ENCODE results near the gene RRP8.

RRP8 gene

DNA sequence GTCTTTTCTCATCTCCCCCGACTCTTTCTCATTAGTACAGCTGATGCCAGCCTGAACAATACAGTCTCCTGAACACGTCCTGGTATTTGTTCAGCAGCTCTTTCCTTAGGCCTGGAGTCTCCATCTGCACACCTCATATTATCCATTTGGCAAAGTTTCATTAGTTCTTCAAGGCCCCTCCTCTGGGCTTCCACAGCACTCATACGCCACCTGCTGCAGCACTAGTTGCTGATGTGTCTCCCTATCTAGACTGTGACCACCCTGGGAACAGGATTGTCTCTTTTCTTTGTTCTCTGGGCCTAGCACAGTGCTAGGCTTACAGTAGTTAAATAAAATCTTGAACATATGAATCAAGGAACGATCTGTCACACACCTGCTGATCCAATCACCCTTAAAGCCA lies 35.0 kb upstream of the RRP8 start:
- H3F3A ChIP-seq (ENCODE audit: insufficient read depth, low read length) = no peaks in the 10 kb centered on the region
- no peaks in the 10 kb centered on the region for H3K9me3 ChIP-seq (replicated peaks; ENCODE audit: insufficient read depth, low read length)
- no peak overlapping the region for H2AFZ ChIP-seq (ENCODE audit: low read length)
- DNase-seq = no peak
- no peak overlapping the region for H3K4me2 ChIP-seq (ENCODE audit: low read depth, low read length)
- no peak overlapping the region for H3K4me3 ChIP-seq (ENCODE audit: low read length)
- no peaks in the 10 kb centered on the region for H3K27me3 ChIP-seq (replicated peaks; ENCODE audit: insufficient read depth, low read length)
- H3K36me3 ChIP-seq (replicated peaks; ENCODE audit: insufficient read depth, low read length) = no peaks in the 10 kb centered on the region
- no peak overlapping the region for H3K27ac ChIP-seq (ENCODE audit: low read length)
- H3K9me2 ChIP-seq (replicated peaks; ENCODE audit: insufficient read depth, low read length) = no peaks in the 10 kb centered on the region
- H3K9ac ChIP-seq (ENCODE audit: low read length) = no peak overlapping the region
- TF ChIP-seq, protein P1, sequence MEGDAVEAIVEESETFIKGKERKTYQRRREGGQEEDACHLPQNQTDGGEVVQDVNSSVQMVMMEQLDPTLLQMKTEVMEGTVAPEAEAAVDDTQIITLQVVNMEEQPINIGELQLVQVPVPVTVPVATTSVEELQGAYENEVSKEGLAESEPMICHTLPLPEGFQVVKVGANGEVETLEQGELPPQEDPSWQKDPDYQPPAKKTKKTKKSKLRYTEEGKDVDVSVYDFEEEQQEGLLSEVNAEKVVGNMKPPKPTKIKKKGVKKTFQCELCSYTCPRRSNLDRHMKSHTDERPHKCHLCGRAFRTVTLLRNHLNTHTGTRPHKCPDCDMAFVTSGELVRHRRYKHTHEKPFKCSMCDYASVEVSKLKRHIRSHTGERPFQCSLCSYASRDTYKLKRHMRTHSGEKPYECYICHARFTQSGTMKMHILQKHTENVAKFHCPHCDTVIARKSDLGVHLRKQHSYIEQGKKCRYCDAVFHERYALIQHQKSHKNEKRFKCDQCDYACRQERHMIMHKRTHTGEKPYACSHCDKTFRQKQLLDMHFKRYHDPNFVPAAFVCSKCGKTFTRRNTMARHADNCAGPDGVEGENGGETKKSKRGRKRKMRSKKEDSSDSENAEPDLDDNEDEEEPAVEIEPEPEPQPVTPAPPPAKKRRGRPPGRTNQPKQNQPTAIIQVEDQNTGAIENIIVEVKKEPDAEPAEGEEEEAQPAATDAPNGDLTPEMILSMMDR (IDR thresholded peaks at IDR 0.05; ENCODE audit: low read length) = no peak
- TF ChIP-seq EZH2 (optimal IDR thresholded peaks at IDR 0.05; ENCODE audit: low read depth, low read length) = no peak
- TF ChIP-seq EZH2phosphoT487 (IDR thresholded peaks at IDR 0.05; ENCODE audit: low read length) = no peak
- no peaks in the 10 kb centered on the region for H3K79me2 ChIP-seq (ENCODE audit: low read length)
- no peaks in the 10 kb centered on the region for H4K20me1 ChIP-seq (ENCODE audit: insufficient read depth, low read length)
- no peaks in the 10 kb centered on the region for H3K4me1 ChIP-seq (ENCODE audit: low read length)

DNA sequence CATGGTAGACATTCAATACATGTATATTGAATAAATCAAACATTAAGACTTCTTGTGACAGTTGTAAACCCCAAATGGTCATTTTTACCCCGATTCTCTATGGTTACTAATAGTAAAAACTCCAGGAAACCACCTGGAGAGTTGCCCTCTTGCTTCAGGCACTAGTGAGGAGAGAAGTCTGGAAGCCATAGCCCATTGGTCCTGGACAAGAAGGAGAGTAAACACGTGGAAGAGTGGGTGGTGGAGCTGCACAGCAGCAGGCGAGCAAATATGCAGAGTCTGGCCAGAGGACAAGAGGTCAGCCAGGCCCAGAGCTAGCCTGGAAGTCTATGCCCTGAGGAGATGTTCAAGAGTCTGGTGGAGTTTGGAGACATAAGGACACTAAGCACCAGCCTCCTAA lies 34.5 kb upstream of the RRP8 start:
- H3K9me2 ChIP-seq (replicated peaks; ENCODE audit: insufficient read depth, low read length) = no peaks in the 10 kb centered on the region
- no peak for TF ChIP-seq EZH2 (optimal IDR thresholded peaks at IDR 0.05; ENCODE audit: low read depth, low read length)
- TF ChIP-seq, protein P1 (IDR thresholded peaks at IDR 0.05; ENCODE audit: low read length) = no peak
- no peak for TF ChIP-seq EZH2phosphoT487 (IDR thresholded peaks at IDR 0.05; ENCODE audit: low read length)
- no peak overlapping the region for H3K4me2 ChIP-seq (ENCODE audit: low read depth, low read length)
- H3K4me3 ChIP-seq (ENCODE audit: low read length) = no peak overlapping the region
- no peak overlapping the region for H3K9ac ChIP-seq (ENCODE audit: low read length)
- no peaks in the 10 kb centered on the region for H3F3A ChIP-seq (ENCODE audit: insufficient read depth, low read length)
- H4K20me1 ChIP-seq (ENCODE audit: insufficient read depth, low read length) = no peaks in the 10 kb centered on the region
- no peak for DNase-seq
- H3K27me3 ChIP-seq (replicated peaks; ENCODE audit: insufficient read depth, low read length) = no peaks in the 10 kb centered on the region
- no peaks in the 10 kb centered on the region for H3K36me3 ChIP-seq (replicated peaks; ENCODE audit: insufficient read depth, low read length)
- H3K4me1 ChIP-seq (ENCODE audit: low read length) = no peaks in the 10 kb centered on the region
- H3K27ac ChIP-seq (ENCODE audit: low read length) = no peak overlapping the region
- H3K9me3 ChIP-seq (replicated peaks; ENCODE audit: insufficient read depth, low read length) = no peaks in the 10 kb centered on the region
- H2AFZ ChIP-seq (ENCODE audit: low read length) = no peak overlapping the region
- H3K79me2 ChIP-seq (ENCODE audit: low read length) = no peaks in the 10 kb centered on the region

DNA sequence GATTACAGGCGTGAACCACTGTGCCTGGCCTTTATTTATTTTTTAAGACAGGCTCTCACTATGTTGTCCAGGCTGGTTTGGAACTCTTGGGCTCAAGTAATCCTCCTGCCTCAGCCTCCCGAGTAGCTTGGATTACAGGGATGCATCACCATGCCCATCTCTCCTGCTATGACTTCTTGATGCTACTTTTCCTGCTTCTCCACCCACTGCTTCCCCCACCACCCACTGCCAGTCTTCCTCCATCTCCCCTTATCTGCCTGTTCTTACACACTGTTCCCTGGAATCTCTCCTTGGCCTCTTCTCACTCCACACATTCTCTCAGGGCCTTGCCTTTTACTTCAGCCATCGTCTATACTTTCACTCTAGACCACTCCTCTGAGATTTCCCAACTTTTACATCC lies 33.1 kb upstream of the RRP8 start:
- H3F3A ChIP-seq (ENCODE audit: insufficient read depth, low read length) = no peaks in the 10 kb centered on the region
- H3K9ac ChIP-seq (ENCODE audit: low read length) = no peak overlapping the region
- no peaks in the 10 kb centered on the region for H3K36me3 ChIP-seq (replicated peaks; ENCODE audit: insufficient read depth, low read length)
- H3K27me3 ChIP-seq (replicated peaks; ENCODE audit: insufficient read depth, low read length) = no peaks in the 10 kb centered on the region
- DNase-seq = no peak
- TF ChIP-seq EZH2 (optimal IDR thresholded peaks at IDR 0.05; ENCODE audit: low read depth, low read length) = no peak
- no peak for TF ChIP-seq EZH2phosphoT487 (IDR thresholded peaks at IDR 0.05; ENCODE audit: low read length)
- TF ChIP-seq, protein P1 (IDR thresholded peaks at IDR 0.05; ENCODE audit: low read length) = no peak
- H3K4me1 ChIP-seq (ENCODE audit: low read length) = no peaks in the 10 kb centered on the region
- no peaks in the 10 kb centered on the region for H3K9me3 ChIP-seq (replicated peaks; ENCODE audit: insufficient read depth, low read length)
- no peak overlapping the region for H3K27ac ChIP-seq (ENCODE audit: low read length)
- H3K79me2 ChIP-seq (ENCODE audit: low read length) = no peaks in the 10 kb centered on the region
- H3K4me2 ChIP-seq (ENCODE audit: low read depth, low read length) = no peak overlapping the region
- no peaks in the 10 kb centered on the region for H4K20me1 ChIP-seq (ENCODE audit: insufficient read depth, low read length)
- H3K9me2 ChIP-seq (replicated peaks; ENCODE audit: insufficient read depth, low read length) = no peaks in the 10 kb centered on the region
- H2AFZ ChIP-seq (ENCODE audit: low read length) = no peak overlapping the region
- H3K4me3 ChIP-seq (ENCODE audit: low read length) = no peak overlapping the region

All from MM.1S (cell line).